Endodermal cell (in vitro differentiated cells): ENCODE data around the gene PLCB1. TPM values are rescaled to one million over a fixed set of nuclear protein-coding genes. Genes with fewer than 3 reads are reported as not detected.

ENCODE experiments used
- DNase-seq: peaks from one replicate; pipeline ENCODE4 v3.0.0-alpha.2; 2017
- H3K27ac ChIP-seq: 2 replicates; pipeline ENCODE4 v1.5.1; 2013; ENCODE audit warnings: mild to moderate bottlenecking, low read depth, low read length, moderate library complexity
- H3K27me3 ChIP-seq: 2 replicates; pipeline ENCODE4 v1.6.1; 2013; ENCODE audit warnings: mild to moderate bottlenecking, low read length, moderate library complexity; ENCODE audit not compliant: insufficient read depth, control insufficient read depth, poor library complexity, severe bottlenecking
- H3K36me3 ChIP-seq: 2 replicates; pipeline ENCODE4 v1.7.0; 2013; ENCODE audit warnings: mild to moderate bottlenecking, low read length, moderate library complexity; ENCODE audit not compliant: control insufficient read depth, insufficient read depth
- H3K4me1 ChIP-seq: one replicate; pipeline ENCODE4 v1.7.0; 2013; ENCODE audit warnings: low read length; ENCODE audit not compliant: control insufficient read depth, insufficient read depth
- H3K4me3 ChIP-seq: 2 replicates; pipeline ENCODE4 v1.5.1; 2013; ENCODE audit warnings: mild to moderate bottlenecking, low read length, moderate library complexity
- H3K9ac ChIP-seq: 2 replicates; pipeline ENCODE4 v1.6.1; 2013; ENCODE audit warnings: mild to moderate bottlenecking, low read length, moderate library complexity; ENCODE audit not compliant: poor library complexity, severe bottlenecking; ENCODE audit errors: extremely low read depth
- H3K9me3 ChIP-seq: 2 replicates; pipeline ENCODE4 v1.6.1; 2013; ENCODE audit warnings: mild to moderate bottlenecking, low read length, moderate library complexity; ENCODE audit not compliant: control insufficient read depth
- H3K27ac Mint-ChIP-seq: 2 replicates; pipeline ENCODE4 v1.8.0; 2020; ENCODE audit warnings: mixed read lengths
- H3K27me3 Mint-ChIP-seq: 2 replicates; pipeline ENCODE4 v1.8.0; 2021; ENCODE audit warnings: mild to moderate bottlenecking, mixed read lengths; ENCODE audit not compliant: insufficient read depth
- H3K36me3 Mint-ChIP-seq: 2 replicates; pipeline ENCODE4 v1.8.0; 2020; ENCODE audit warnings: low read depth, mixed read lengths
- H3K4me1 Mint-ChIP-seq: 2 replicates; pipeline ENCODE4 v1.8.0; 2020; ENCODE audit warnings: mixed read lengths
- H3K4me3 Mint-ChIP-seq: 2 replicates; pipeline ENCODE4 v1.8.0; 2020; ENCODE audit warnings: mild to moderate bottlenecking, moderate library complexity, mixed read lengths
- H3K9me3 Mint-ChIP-seq: 2 replicates; pipeline ENCODE4 v1.8.0; 2020; ENCODE audit warnings: mild to moderate bottlenecking, mixed read lengths
- CTCF ChIP-seq: fragments of 200-600 bp; sonication (generic); conservative IDR thresholded peaks from 2 replicates; pipeline ENCODE4 v1.5.0; 2021; ENCODE audit warnings: antibody characterized with exemption, mild to moderate bottlenecking
- WGBS, 2 experiments: methylation state at CpG; one replicate each; pipeline versions ENCODE4 v1.1.5 to v1.1.7; 2013; ENCODE audit warnings: missing lambda C conversion rate in 2 of 2, mixed read lengths in 1 of 2; ENCODE audit not compliant: insufficient coverage in 1 of 2, insufficient read length in 1 of 2; 5-methylcytosine and 5-hydroxymethylcytosine counted together
- total RNA-seq, 2 donors: library from RNA; stranded (reverse); fragmentation: NEBNext Ultra II Directional in 1 of 2; extraction: Animal tissue kit (Norgen Biotek cat#: 25700) in 1 of 2; gene quantifications; 2 replicates in 1 of 2; 3 replicates in 1 of 2; pipeline ENCODE4 v1.2.1, GENCODE V29; 2021

Gene PLCB1
- total RNA-seq, 2 donors from 2014 or later = 15.3 to 16.5 TPM

- peaks cover 6% of the 10 kb centered on the region for H3K9me3 Mint-ChIP-seq
- no peaks in the 10 kb centered on the region for H3K27me3 ChIP-seq
- no peaks in the 10 kb centered on the region for H3K36me3 ChIP-seq
- no peaks in the 10 kb centered on the region for H3K27me3 Mint-ChIP-seq
- no peaks in the 10 kb centered on the region for H3K4me1 Mint-ChIP-seq
- no peak overlapping the region for H3K4me3 Mint-ChIP-seq
- H3K27ac Mint-ChIP-seq = no peak overlapping the region
- no peaks in the 10 kb centered on the region for H3K4me1 ChIP-seq
- H3K4me3 ChIP-seq = no peak overlapping the region
- TF ChIP-seq CTCF = no peak
- no peak overlapping the region for H3K9ac ChIP-seq
- peaks cover 4% of the 10 kb centered on the region for H3K36me3 Mint-ChIP-seq
- DNase-seq = no peak
- H3K9me3 ChIP-seq = no peaks in the 10 kb centered on the region
- 80 to 92% methylated on average over 1 of the region's 1 CpG for WGBS, 2 experiments
- no peak overlapping the region for H3K27ac ChIP-seq
Measured at GRCh38 chr20:8856668-8857067, 724.6 kb downstream of the PLCB1 start.

GRCh38 chr20:8858181-8858787 is 726.2 kb downstream of the PLCB1 start:
- Histone ChIP-seq H3K9me3 (no peaks in the 10 kb centered on the region), H3K4me3 (no peak overlapping the region), H3K27ac (no peak overlapping the region), H3K4me1 (no peaks in the 10 kb centered on the region), H3K36me3 (no peaks in the 10 kb centered on the region), H3K9ac (no peak overlapping the region), H3K27me3 (no peaks in the 10 kb centered on the region)
- H3K4me1 Mint-ChIP-seq = no peaks in the 10 kb centered on the region
- no peaks in the 10 kb centered on the region for H3K27me3 Mint-ChIP-seq
- no peak overlapping the region for H3K27ac Mint-ChIP-seq
- H3K36me3 Mint-ChIP-seq = peaks cover 4% of the 10 kb centered on the region
- no peak overlapping the region for H3K4me3 Mint-ChIP-seq
- DNase-seq = no peak
- WGBS, 2 experiments = 83 to 100% methylated on average over 2 of the region's 4 CpGs
- no peak for TF ChIP-seq CTCF
- H3K9me3 Mint-ChIP-seq = peaks cover 6% of the 10 kb centered on the region

GRCh38 chr20:8860011-8860495 is 728.0 kb downstream of the PLCB1 start:
- no peak for TF ChIP-seq CTCF
- no peaks in the 10 kb centered on the region for H3K4me1 ChIP-seq
- peaks cover 2% of the 10 kb centered on the region for H3K27me3 Mint-ChIP-seq
- no peaks in the 10 kb centered on the region for H3K9me3 ChIP-seq
- 38 to 71% methylated on average over 1 to 2 of the region's 2 CpGs for WGBS, 2 experiments
- no peak overlapping the region for H3K27ac Mint-ChIP-seq
- no peaks in the 10 kb centered on the region for H3K36me3 ChIP-seq
- H3K4me3 ChIP-seq = no peak overlapping the region
- no peak for DNase-seq
- no peaks in the 10 kb centered on the region for H3K27me3 ChIP-seq
- H3K36me3 Mint-ChIP-seq = peaks cover 4% of the 10 kb centered on the region
- no peak overlapping the region for H3K9ac ChIP-seq
- no peak overlapping the region for H3K4me3 Mint-ChIP-seq
- no peak overlapping the region for H3K27ac ChIP-seq
- peaks cover 6% of the 10 kb centered on the region for H3K9me3 Mint-ChIP-seq
- H3K4me1 Mint-ChIP-seq = no peaks in the 10 kb centered on the region
